Ishikawa (cell line): ENCODE data around the gene SNORC.

Experiments
- CEBPB ChIP-seq: IDR thresholded peaks from 2 replicates; pipeline ENCODE4 v1.6.1; 2012
- CREB1 ChIP-seq: IDR thresholded peaks from 2 replicates; pipeline ENCODE4 v1.6.1; 2012; ENCODE audit warnings: low read depth
- EGR1 ChIP-seq: IDR thresholded peaks from 2 replicates; pipeline ENCODE4 v1.6.1; 2012
- EP300 ChIP-seq: IDR thresholded peaks from 2 replicates; pipeline ENCODE4 v1.6.1; 2012; ENCODE audit warnings: borderline replicate concordance
- FOXM1 ChIP-seq: IDR thresholded peaks from 2 replicates; pipeline ENCODE4 v1.6.1; 2012; ENCODE audit warnings: low read depth, borderline replicate concordance
- NFIC ChIP-seq: IDR thresholded peaks from 2 replicates; pipeline ENCODE4 v1.6.1; 2012
- RAD21 ChIP-seq: IDR thresholded peaks from 2 replicates; pipeline ENCODE4 v1.6.1; 2012; ENCODE audit warnings: low read depth
- TAF1 ChIP-seq: IDR thresholded peaks from 2 replicates; pipeline ENCODE4 v1.6.1; 2012; ENCODE audit warnings: low read depth, mild to moderate bottlenecking
- TCF12 ChIP-seq: IDR thresholded peaks from 2 replicates; pipeline ENCODE4 v1.6.1; 2012; ENCODE audit warnings: low read depth
- TEAD4 ChIP-seq: IDR thresholded peaks from 2 replicates; pipeline ENCODE4 v1.6.1; 2012
- YY1 ChIP-seq: IDR thresholded peaks from 2 replicates; pipeline ENCODE4 v1.6.1; 2012; ENCODE audit warnings: low read depth
- ZBTB7A ChIP-seq: IDR thresholded peaks from 2 replicates; pipeline ENCODE4 v1.6.1; 2012; ENCODE audit warnings: low read depth
- TF ChIP-seq, protein P1 (sequence below): IDR thresholded peaks from 2 replicates; pipeline ENCODE4 v1.6.1; 2012; ENCODE audit warnings: low read depth, mild to moderate bottlenecking
- TF ChIP-seq, protein P2 (sequence below): IDR thresholded peaks from 2 replicates; pipeline ENCODE4 v1.6.1; 2012
- TF ChIP-seq, protein P3 (sequence below): IDR thresholded peaks from 2 replicates; pipeline ENCODE4 v1.6.1; 2012

SNORC gene

DNA sequence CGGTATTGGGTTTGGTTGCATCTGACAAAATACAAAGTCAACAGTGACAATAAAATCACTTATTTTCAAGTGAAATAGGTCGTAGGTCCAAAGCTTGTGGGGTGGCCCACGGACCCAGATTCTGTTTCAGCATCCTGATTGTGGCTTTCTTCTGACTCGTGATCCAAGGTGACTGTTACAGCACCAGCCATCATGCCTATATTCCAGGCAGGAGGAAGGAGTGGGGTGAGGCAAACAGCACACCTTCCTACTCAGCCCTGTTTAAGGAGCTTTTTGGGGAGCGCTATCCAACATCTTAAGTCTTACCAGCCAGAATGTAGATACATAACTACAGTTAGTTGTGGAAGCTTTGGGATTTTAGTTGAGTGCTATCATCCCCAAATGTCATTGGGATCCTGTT is 8.7 kb upstream of the SNORC start:
- TF ChIP-seq RAD21 (no peak), YY1 (no peak), TAF1 (no peak), NFIC (no peak), EP300 (no peak), CREB1 (no peak), TEAD4 (no peak), ZBTB7A (no peak), FOXM1 (no peak), CEBPB (no peak)
- TF ChIP-seq, protein P1, sequence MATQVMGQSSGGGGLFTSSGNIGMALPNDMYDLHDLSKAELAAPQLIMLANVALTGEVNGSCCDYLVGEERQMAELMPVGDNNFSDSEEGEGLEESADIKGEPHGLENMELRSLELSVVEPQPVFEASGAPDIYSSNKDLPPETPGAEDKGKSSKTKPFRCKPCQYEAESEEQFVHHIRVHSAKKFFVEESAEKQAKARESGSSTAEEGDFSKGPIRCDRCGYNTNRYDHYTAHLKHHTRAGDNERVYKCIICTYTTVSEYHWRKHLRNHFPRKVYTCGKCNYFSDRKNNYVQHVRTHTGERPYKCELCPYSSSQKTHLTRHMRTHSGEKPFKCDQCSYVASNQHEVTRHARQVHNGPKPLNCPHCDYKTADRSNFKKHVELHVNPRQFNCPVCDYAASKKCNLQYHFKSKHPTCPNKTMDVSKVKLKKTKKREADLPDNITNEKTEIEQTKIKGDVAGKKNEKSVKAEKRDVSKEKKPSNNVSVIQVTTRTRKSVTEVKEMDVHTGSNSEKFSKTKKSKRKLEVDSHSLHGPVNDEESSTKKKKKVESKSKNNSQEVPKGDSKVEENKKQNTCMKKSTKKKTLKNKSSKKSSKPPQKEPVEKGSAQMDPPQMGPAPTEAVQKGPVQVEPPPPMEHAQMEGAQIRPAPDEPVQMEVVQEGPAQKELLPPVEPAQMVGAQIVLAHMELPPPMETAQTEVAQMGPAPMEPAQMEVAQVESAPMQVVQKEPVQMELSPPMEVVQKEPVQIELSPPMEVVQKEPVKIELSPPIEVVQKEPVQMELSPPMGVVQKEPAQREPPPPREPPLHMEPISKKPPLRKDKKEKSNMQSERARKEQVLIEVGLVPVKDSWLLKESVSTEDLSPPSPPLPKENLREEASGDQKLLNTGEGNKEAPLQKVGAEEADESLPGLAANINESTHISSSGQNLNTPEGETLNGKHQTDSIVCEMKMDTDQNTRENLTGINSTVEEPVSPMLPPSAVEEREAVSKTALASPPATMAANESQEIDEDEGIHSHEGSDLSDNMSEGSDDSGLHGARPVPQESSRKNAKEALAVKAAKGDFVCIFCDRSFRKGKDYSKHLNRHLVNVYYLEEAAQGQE = no peak
- TF ChIP-seq, protein P2, sequence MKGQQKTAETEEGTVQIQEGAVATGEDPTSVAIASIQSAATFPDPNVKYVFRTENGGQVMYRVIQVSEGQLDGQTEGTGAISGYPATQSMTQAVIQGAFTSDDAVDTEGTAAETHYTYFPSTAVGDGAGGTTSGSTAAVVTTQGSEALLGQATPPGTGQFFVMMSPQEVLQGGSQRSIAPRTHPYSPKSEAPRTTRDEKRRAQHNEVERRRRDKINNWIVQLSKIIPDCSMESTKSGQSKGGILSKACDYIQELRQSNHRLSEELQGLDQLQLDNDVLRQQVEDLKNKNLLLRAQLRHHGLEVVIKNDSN = no peak
- TF ChIP-seq, protein P3, sequence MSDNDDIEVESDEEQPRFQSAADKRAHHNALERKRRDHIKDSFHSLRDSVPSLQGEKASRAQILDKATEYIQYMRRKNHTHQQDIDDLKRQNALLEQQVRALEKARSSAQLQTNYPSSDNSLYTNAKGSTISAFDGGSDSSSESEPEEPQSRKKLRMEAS = no peak

DNA sequence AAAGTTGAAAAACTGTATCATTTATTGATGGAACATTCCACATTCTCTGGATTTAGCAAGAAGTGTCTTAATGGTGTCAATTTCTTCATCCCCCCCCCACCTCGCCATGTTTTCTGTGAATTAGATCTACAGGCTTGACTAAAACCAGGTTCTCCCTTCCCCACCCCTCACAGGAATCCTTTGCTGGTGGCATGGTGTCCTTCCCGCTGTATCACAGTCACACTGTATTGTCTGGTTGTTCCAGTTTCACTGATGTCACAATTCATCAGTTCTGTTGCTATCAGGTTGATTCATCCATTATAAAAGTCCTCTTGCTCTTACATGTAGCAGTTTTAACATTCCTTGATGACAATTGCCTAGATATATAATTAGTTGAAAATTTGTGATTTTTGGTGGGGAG is 6.1 kb upstream of the SNORC start:
- no peak for TF ChIP-seq EGR1
- TF ChIP-seq FOXM1 = no peak
- no peak for TF ChIP-seq TCF12
- no peak for TF ChIP-seq TAF1
- TF ChIP-seq EP300 = no peak
- TF ChIP-seq CREB1 = no peak
- no peak for TF ChIP-seq NFIC
- TF ChIP-seq, protein P2 = no peak
- TF ChIP-seq YY1 = no peak

- TF ChIP-seq EP300 = no peak
- no peak for TF ChIP-seq FOXM1
These were observed 4.9 kb upstream of the SNORC start for GRCh38 chr2:232865165-232865564.

DNA sequence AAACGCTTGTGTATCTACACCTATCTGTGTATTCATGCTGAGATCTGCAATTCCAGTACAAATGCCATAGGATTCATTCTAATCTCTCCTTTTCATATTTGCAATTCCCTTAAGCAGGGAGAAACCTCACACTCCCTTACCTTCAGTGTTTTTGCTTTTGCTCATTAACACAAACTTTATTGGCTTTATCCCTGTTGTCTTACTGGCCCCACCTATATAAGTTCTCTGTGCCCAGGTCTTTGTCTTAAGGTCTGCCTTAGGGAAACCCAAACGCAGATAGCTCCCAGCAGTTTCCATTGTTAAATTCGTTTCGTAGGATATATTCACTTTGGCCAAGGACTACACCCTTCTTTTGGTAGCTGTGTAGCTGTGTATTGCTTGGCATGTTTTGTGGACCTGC is 4.0 kb upstream of the SNORC start:
- TF ChIP-seq, protein P1 = no peak
- TF ChIP-seq FOXM1 (no peak), YY1 (no peak), TAF1 (no peak), CREB1 (no peak), NFIC (no peak), EP300 (no peak), EGR1 (no peak), CEBPB (no peak), TCF12 (no peak)
- TF ChIP-seq, protein P2 = no peak

DNA sequence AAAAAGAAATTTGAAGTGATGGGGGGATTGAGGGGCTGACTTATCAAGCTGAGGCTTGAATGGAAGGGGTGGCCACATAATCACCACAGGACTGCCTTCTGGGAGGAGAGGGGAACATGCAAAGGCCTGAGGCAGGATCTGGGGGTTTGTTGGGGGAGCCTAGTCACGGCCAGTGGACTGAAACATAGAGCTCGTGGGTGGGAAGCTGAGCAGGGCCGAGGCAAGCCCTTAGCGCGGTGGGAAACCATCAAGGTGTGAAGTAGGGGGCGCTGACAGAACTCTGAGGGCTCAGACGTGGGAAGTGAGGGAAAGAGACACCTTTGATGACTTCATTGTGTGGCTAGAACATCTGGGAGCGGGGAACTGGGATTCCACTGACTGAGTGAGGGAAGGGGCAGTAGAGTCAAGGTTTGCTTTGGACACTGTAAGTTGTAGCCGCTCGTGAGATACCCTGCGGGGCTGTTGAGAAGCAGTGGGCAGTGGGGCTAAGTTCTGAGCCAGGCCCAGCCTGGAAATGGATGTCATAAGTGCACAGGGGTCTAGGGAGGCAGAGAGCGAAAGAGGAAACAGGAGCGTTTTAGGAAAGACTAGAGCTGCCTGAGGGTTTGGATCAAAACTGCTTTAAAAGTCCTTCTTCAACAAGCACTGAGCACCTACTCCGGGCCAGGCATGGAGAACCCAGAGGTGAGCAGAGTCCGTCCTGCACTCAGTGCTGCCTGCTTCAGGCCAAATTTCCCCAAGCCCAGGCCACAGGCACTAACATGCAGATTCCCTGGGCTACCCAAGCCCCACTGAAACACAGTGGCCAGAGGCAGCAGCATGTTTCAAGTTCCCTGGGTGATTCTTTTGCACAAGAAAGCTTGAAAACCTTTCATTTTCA is 686 bp upstream of the SNORC start:
- no peak for TF ChIP-seq CREB1
- no peak for TF ChIP-seq TAF1
- no peak for TF ChIP-seq CEBPB

DNA sequence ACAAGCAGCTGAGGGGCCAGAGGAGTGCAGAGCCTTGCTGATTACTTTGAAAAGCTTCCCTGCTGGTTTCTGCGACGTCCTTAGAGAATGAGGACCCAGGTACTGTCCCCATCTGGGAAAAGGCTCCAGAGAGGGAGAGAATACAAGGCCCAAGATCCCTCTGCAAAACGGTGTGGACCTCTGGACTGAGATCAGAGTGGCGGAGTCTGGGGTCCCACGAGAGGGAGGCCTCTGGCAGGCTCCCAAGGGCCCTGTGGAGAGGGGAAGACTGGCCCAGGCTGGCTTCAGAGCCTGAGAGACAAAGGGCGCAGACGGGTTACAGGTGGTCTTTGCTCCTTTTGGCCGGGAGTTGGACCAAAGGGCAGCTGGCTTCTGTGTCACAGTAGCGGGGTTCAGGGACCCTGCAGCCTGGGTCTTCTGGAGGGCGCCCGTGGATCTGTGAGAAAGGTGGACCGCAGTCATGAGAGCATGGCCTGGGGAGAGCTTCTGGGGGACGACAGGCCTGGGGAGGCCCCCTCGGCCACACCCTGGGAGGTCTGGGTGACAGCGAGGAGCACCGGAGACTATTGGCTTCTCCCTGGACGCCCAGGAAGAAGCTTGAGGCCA is 805 bp downstream of the SNORC start:
- TF ChIP-seq ZBTB7A (no peak), CREB1 (no peak), EP300 (no peak), NFIC (no peak), FOXM1 (no peak), TCF12 (no peak)
- TF ChIP-seq, protein P1 = no peak
- TF ChIP-seq, protein P2 = no peak
